LNCaP clone FGC (cell line): ENCODE measurements around the gene IGFBP3.

Experiments used
- DNase-seq: peaks from one replicate; pipeline ENCODE4 v3.0.0-alpha.2; 2011; ENCODE audit warnings: low read depth
- H3K4me3 ChIP-seq: 2 replicates; pipeline ENCODE4 v1.5.1; 2011; ENCODE audit warnings: mild to moderate bottlenecking, low read depth, low read length, control low read depth
- CTCF ChIP-seq: IDR thresholded peaks from 2 replicates; pipeline ENCODE4 v1.5.1; 2012; ENCODE audit warnings: mild to moderate bottlenecking; ENCODE audit not compliant: control insufficient read depth, insufficient read depth; ENCODE audit errors: extremely low read depth

IGFBP3 gene

GRCh38 chr7:45910855-45911254, 10.2 kb downstream of the IGFBP3 start:
- DNase-seq: no peak
- no peak for TF ChIP-seq CTCF
- H3K4me3 ChIP-seq: no peak overlapping the region

- no peak for DNase-seq
- no peak overlapping the region for H3K4me3 ChIP-seq
- no peak for TF ChIP-seq CTCF
Observed at GRCh38 chr7:45909561-45909960, 11.5 kb downstream of the IGFBP3 start.

GRCh38 chr7:45902820-45903219, 18.3 kb downstream of the IGFBP3 start:
- no peak overlapping the region for H3K4me3 ChIP-seq
- 0 out of 2 replicates have a peak, but pooled peaks have one; percentile 5 for TF ChIP-seq CTCF
- no peak for DNase-seq

DNA sequence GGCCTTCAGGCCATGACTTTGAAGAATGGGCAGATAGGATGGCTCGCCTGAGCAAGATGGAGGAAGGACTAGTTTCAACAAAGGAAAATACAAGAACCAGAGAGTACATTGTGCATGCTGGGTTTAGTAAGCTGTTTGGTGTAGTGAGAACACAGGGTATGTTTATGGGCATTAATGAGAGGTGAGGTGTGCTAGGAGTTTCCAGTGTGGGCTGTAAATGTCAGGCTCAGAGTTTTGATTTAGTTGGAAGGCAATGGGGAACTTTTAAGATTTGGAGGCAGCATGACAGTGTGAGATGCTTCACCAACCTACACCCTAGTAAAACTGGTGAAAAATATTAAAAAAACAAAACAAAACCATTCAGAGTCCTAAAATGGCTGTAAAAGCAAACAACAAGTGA, 19.5 kb downstream of the IGFBP3 start:
- no peak for TF ChIP-seq CTCF
- no peak for DNase-seq
- H3K4me3 ChIP-seq: no peak overlapping the region

GRCh38 chr7:45898222-45898621, 22.9 kb downstream of the IGFBP3 start:
- no peak for DNase-seq
- TF ChIP-seq CTCF: no peak
- H3K4me3 ChIP-seq: no peak overlapping the region

DNA sequence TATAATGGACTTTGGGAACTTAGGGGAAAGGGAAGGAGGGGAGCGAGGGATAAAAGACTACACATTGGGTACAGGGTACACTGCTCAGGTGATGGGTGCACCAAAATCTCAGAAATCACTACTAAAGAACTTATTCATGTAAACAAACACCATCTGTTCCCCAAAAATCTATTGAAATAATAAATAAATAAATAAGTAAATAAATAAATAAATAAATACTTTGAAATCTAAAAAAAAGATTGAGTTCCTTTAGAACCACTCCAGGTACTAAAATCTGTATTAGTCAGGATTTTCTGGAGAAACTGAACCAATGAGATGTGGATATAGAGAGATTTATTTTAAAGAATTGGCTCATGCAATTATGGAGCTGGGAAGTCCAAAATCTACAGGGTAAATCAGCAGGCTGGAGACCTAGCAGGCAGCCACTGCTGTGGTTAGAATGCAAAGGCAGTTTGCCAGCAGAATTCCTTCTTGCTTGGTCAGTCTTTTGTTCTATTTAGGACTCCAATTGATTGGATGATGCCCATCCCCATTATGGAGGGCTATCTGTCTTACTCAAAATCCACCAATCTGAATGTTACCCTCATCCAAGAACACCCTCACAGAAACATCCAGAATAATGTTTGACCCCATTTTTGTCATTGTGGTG, 23.9 kb downstream of the IGFBP3 start:
- H3K4me3 ChIP-seq: no peak overlapping the region
- DNase-seq: no peak
- TF ChIP-seq CTCF: no peak

GRCh38 chr7:45894665-45895062, 26.4 kb downstream of the IGFBP3 start:
- DNase-seq: no peak
- TF ChIP-seq CTCF: no peak
- H3K4me3 ChIP-seq: no peak overlapping the region
